ENCODE results near the gene OR7C2. TPM values are rescaled to one million over a fixed set of nuclear protein-coding genes. Genes with fewer than 3 reads are reported as not detected.

OR7C2 gene
- total RNA-seq: not detected in 3 replicates

DNA sequence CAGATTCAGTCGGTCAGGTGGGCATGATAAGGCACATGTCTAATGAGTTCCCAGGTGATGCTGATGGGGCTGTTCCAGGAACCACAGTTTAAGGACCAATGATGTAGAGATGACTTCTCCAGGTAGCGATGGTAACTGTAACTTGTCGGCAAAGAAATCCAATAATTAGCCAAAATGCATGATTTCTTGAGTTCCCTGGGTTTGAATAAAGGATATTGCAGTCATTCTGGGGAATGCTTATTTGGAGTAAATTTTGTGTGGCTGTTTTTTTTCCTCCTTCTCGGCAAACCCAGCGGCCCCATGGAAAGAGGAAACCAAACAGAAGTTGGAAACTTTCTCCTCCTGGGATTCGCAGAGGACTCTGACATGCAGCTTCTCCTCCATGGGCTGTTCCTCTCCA lies at the start of gene OR7C2:
Gene OR7C2, plus strand, starts transcription at position 301 of the 400 bp plus-strand sequence. Its CDS starts 0 bp downstream, at position 301.
- Mint-ChIP-seq H3K36me3 (peaks cover 2% of the 10 kb centered on the region), H3K27me3 (ENCODE audit: low read depth) (no peaks in the 10 kb centered on the region)

GRCh38 chr19:14901675-14902260 lies 39.5 kb upstream of the OR7C2 start:
- no peak overlapping the region for H3K4me3 Mint-ChIP-seq
- DNase-seq (ENCODE audit: low spot score in 2 of 2, unreplicated experiment in 2 of 2): no peak
- H3K4me1 Mint-ChIP-seq: no peaks in the 10 kb centered on the region
- TF ChIP-seq CTCF (IDR thresholded peaks at IDR 0.05; ENCODE audit: unreplicated experiment): no peak
- H3K27ac Mint-ChIP-seq: no peak overlapping the region
- no peaks in the 10 kb centered on the region for H3K36me3 Mint-ChIP-seq
- no peaks in the 10 kb centered on the region for H3K27me3 Mint-ChIP-seq (ENCODE audit: low read depth)
- peaks cover 74% of the 10 kb centered on the region for H3K9me3 Mint-ChIP-seq

More for the DNA sequence above, at the start of gene OR7C2:
- H3K4me1 Mint-ChIP-seq: no peaks in the 10 kb centered on the region
- H3K4me3 Mint-ChIP-seq: no peak within 1 kb of the TSS
- H3K9me3 Mint-ChIP-seq: peaks cover 44% of the 10 kb centered on the region
- H3K27ac Mint-ChIP-seq: no peak within 1 kb of the TSS
- DNase-seq (ENCODE audit: low spot score in 2 of 2, unreplicated experiment in 2 of 2): no peak
- TF ChIP-seq CTCF (IDR thresholded peaks at IDR 0.05; ENCODE audit: unreplicated experiment): no peak

- Mint-ChIP-seq H3K4me3 (no peak overlapping the region), H3K36me3 (no peaks in the 10 kb centered on the region), H3K27ac (no peak overlapping the region), H3K4me1 (no peaks in the 10 kb centered on the region), H3K9me3 (peaks cover 65% of the 10 kb centered on the region), H3K27me3 (ENCODE audit: low read depth) (no peaks in the 10 kb centered on the region)
- no peak for DNase-seq (ENCODE audit: low spot score in 2 of 2, unreplicated experiment in 2 of 2)
- TF ChIP-seq CTCF (IDR thresholded peaks at IDR 0.05; ENCODE audit: unreplicated experiment): no peak
Measured at GRCh38 chr19:14906711-14907110, 34.6 kb upstream of the OR7C2 start.

DNA sequence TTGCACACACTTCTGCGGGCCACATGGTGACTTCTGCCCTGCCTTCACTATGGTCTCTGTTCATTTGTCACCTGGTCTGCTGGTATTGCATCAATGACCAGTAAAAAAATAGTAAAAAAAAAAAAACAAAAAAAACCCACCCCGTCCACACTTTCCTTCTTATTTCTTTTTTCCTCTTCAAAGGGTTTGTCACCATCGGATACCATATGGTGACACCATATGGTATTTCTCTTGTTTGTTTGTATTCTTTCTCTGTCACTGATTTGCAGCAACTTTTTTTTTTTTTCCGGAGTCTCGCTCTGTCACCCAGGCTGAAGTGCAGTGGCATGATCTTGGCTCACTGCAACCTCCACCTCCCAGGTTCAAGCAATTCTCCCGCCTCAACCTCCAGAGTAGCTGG lies 26.2 kb upstream of the OR7C2 start:
- peaks cover 76% of the 10 kb centered on the region for H3K9me3 Mint-ChIP-seq
- peaks cover 1% of the 10 kb centered on the region for H3K36me3 Mint-ChIP-seq
- no peaks in the 10 kb centered on the region for H3K27me3 Mint-ChIP-seq (ENCODE audit: low read depth)
- no peak for TF ChIP-seq CTCF (IDR thresholded peaks at IDR 0.05; ENCODE audit: unreplicated experiment)
- no peak for DNase-seq (ENCODE audit: low spot score in 2 of 2, unreplicated experiment in 2 of 2)
- H3K4me3 Mint-ChIP-seq: no peak overlapping the region
- H3K27ac Mint-ChIP-seq: no peak overlapping the region
- no peaks in the 10 kb centered on the region for H3K4me1 Mint-ChIP-seq

DNA sequence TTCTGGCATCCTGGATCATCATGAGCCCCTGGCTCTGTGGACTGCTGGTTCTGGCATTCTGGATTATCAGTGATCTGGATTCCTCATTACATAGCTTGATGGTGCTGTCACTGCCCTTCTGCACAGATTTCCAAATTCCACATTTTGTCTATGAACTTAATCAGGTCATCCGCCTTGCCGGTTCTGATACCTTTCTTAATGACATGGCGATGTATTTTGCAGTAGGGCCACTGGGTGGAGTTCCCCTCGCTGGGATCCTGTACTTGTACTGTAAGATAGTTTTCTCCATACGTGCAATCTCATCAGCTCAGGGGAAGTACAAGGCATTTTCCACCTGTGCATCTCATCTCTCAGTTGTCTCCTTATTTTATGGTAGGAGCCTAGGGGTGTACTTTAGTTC lies 24.4 kb upstream of the OR7C2 start:
- no peak overlapping the region for H3K4me3 Mint-ChIP-seq

More for the DNA sequence above, 24.4 kb upstream of the OR7C2 start:
- H3K27me3 Mint-ChIP-seq (ENCODE audit: low read depth): no peaks in the 10 kb centered on the region
- no peak for DNase-seq (ENCODE audit: low spot score in 2 of 2, unreplicated experiment in 2 of 2)
- H3K4me1 Mint-ChIP-seq: no peaks in the 10 kb centered on the region
- H3K9me3 Mint-ChIP-seq: peaks cover 76% of the 10 kb centered on the region
- peaks cover 2% of the 10 kb centered on the region for H3K36me3 Mint-ChIP-seq
- no peak overlapping the region for H3K27ac Mint-ChIP-seq
- TF ChIP-seq CTCF (IDR thresholded peaks at IDR 0.05; ENCODE audit: unreplicated experiment): no peak
